Upper lobe of left lung (tissue), 6 donors: Measurements from ENCODE around the gene LARP6. TPM values are rescaled to one million over a fixed set of nuclear protein-coding genes. Genes with fewer than 3 reads are reported as not detected.

Source experiments
- ATAC-seq, 2 donors: fragments of 200-7000 bp; cut with Tn5 transposase; one replicate each; pipeline ENCODE4 v1.9.1; 2022; ENCODE audit warnings: mild to moderate bottlenecking in 2 of 2, moderate library complexity in 2 of 2; ENCODE audit not compliant: low FRiP score in 2 of 2
- DNase-seq, 2 donors: peaks; one replicate each; pipeline ENCODE4 v3.0.0-alpha.2; 2019 to 2020
- H3K27ac ChIP-seq, 4 donors: fragments of 200-600 bp; sonication (generic); one replicate each; pipeline ENCODE4 v1.5.1; 2016 to 2019
- H3K27me3 ChIP-seq, 4 donors: fragments of 200-600 bp; sonication (generic); one replicate each; pipeline ENCODE4 v1.5.1; 2017 to 2019
- H3K36me3 ChIP-seq, 4 donors: fragments of 200-600 bp; sonication (generic); one replicate each; pipeline ENCODE4 v1.5.1; 2016 to 2019
- H3K4me1 ChIP-seq, 4 donors: fragments of 200-600 bp; sonication (generic); one replicate each; pipeline ENCODE4 v1.5.1; 2018 to 2019
- H3K4me3 ChIP-seq, 4 donors: fragments of 200-600 bp; sonication (generic); one replicate each; pipeline ENCODE4 v1.5.1; 2017 to 2019; ENCODE audit warnings: mild to moderate bottlenecking in 2 of 4, moderate library complexity in 1 of 4
- H3K9me3 ChIP-seq, 4 donors: fragments of 200-600 bp; sonication (generic); one replicate each; pipeline ENCODE4 v1.5.1; 2018 to 2019
- EP300 ChIP-seq, 4 donors: sonication (generic); formaldehyde crosslinking; IDR thresholded peaks; one replicate each; pipeline ENCODE4 v1.5.1; 2017; ENCODE audit warnings: antibody characterized with exemption in 4 of 4, control low read depth in 2 of 4
- POLR2A ChIP-seq, 4 donors: fragments of 450-650 bp; IDR thresholded peaks; one replicate each; pipeline ENCODE4 v1.5.1; 2016 to 2017; ENCODE audit warnings: antibody characterized with exemption in 4 of 4, mild to moderate bottlenecking in 2 of 4
- POLR2AphosphoS5 ChIP-seq, 2 donors: sonication (generic); formaldehyde crosslinking; IDR thresholded peaks; one replicate each; pipeline ENCODE4 v1.5.1; 2017; ENCODE audit warnings: antibody characterized with exemption in 2 of 2
- WGBS, 2 donors: methylation state at CpG; one replicate each; pipeline ENCODE4 v1.1.5; 2017 to 2018; 5-methylcytosine and 5-hydroxymethylcytosine counted together
- total RNA-seq, 6 donors: library from RNA; depleted of rRNA in 4 of 6; stranded (reverse); fragments of >200 nt in 4 of 6; gene quantifications; one replicate each; pipeline versions ENCODE4 v1.1.0 to v1.2.1, GENCODE V29; 2016 to 2021
- TF ChIP-seq, protein P1 (sequence below), 6 experiments: fragments of 450-650 bp in 4 of 6; fragments of 200-600 bp in 2 of 6; sonication (generic) in 2 of 6; IDR thresholded peaks; one replicate each; pipeline ENCODE4 v1.5.1; 2016 to 2019; ENCODE audit warnings: antibody characterized with exemption in 6 of 6
- donor health status: DM: no; HTN: no; CAD: no; lungs with moderate emphysema.
- donor health status: DM: no; HTN: yes; CAD: no; lungs with severe emphysema.

The LARP6 gene
- total RNA-seq, 6 donors from 2014 or later: 1.0 to 12.0 (median 5.2) TPM

DNA sequence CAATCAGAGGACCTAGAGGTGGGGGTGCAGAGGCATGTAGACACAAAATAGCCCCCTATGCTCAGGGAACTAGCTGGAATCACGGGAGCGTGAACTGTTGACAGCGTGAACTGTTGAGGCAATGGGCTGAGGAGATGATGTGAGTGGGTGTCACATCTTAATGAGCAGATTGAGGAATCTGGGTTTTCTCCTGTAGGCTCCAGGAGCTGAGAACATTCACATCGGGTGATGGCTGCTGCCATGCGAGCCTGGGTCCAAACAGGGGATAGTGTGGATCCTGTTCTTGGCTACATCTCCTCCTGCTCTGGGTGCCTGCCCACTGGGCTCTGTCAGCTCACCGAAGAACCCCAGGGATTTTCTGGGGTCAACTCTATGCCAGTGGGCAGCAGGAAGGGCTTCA is 2.1 kb downstream of the LARP6 start:
- no peak for ATAC-seq
- Histone ChIP-seq H3K4me3 (no peak overlapping the region), H3K36me3 (no peaks in the 10 kb centered on the region), H3K27me3 (peaks cover 0 to 13% (median 10%) of the 10 kb centered on the region in 4 donors), H3K4me1 (peaks cover 6 to 21% (median 16%) of the 10 kb centered on the region in 4 donors), H3K27ac (no peak overlapping the region), H3K9me3 (no peaks in the 10 kb centered on the region)
- DNase-seq: no peak
- TF ChIP-seq POLR2A (IDR thresholded peaks at IDR 0.05) (no peak), EP300 (IDR thresholded peaks at IDR 0.05) (no peak), POLR2AphosphoS5 (IDR thresholded peaks at IDR 0.05) (no peak)
- TF ChIP-seq, protein P1, sequence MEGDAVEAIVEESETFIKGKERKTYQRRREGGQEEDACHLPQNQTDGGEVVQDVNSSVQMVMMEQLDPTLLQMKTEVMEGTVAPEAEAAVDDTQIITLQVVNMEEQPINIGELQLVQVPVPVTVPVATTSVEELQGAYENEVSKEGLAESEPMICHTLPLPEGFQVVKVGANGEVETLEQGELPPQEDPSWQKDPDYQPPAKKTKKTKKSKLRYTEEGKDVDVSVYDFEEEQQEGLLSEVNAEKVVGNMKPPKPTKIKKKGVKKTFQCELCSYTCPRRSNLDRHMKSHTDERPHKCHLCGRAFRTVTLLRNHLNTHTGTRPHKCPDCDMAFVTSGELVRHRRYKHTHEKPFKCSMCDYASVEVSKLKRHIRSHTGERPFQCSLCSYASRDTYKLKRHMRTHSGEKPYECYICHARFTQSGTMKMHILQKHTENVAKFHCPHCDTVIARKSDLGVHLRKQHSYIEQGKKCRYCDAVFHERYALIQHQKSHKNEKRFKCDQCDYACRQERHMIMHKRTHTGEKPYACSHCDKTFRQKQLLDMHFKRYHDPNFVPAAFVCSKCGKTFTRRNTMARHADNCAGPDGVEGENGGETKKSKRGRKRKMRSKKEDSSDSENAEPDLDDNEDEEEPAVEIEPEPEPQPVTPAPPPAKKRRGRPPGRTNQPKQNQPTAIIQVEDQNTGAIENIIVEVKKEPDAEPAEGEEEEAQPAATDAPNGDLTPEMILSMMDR (IDR thresholded peaks at IDR 0.05): no peak
- WGBS, 2 donors: 97 to 99% methylated on average over 6 of the region's 6 CpGs

DNA sequence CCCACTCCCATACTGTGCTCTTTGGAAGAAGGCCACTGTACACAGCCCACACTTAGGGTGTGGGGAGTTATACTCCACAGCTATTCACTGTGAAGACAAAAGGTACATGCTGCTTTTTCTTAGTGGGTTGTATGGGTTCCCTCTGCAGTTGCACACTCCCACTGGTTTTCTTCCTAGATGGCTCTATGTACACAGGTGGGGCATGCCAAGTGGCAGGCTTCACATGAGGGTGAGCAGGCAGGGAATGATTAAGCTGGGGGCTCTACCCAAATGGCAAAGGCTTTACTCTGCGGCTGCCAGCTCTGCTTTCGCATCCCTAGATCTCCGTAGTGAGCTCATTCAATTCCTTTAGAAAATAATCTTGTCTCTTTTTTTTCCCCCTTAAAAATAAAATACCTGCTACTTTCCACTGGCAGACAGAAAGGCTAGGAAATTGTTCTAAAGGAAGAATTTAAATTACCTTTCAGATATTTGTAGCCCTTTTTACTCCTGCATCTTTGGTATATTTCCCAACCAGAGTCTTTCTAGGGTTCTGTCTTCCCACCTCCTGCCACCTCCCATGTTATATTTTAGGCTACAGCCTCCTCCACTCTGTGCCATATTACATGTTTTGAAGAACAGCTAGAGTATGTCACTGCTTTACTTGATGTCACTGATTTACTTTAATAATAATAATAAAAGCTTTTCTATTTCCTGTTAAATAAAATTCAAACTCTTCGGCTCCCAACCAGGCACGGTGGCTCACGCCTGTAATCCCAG is 8.2 kb downstream of the LARP6 start:
- Histone ChIP-seq H3K9me3 (no peaks in the 10 kb centered on the region), H3K4me1 (no peaks in the 10 kb centered on the region), H3K4me3 (no peak overlapping the region), H3K36me3 (no peaks in the 10 kb centered on the region), H3K27ac (no peak overlapping the region), H3K27me3 (peaks cover 0 to 3% (median 0%) of the 10 kb centered on the region in 4 donors)
- WGBS, 2 donors: 90 to 96% methylated on average over 6 of the region's 6 CpGs
- no peak for TF ChIP-seq POLR2AphosphoS5 (IDR thresholded peaks at IDR 0.05)
- no peak for TF ChIP-seq EP300 (IDR thresholded peaks at IDR 0.05)
- no peak for TF ChIP-seq POLR2A (IDR thresholded peaks at IDR 0.05)
- TF ChIP-seq, protein P1 (IDR thresholded peaks at IDR 0.05): no peak
- DNase-seq: no peak
- ATAC-seq: no peak

DNA sequence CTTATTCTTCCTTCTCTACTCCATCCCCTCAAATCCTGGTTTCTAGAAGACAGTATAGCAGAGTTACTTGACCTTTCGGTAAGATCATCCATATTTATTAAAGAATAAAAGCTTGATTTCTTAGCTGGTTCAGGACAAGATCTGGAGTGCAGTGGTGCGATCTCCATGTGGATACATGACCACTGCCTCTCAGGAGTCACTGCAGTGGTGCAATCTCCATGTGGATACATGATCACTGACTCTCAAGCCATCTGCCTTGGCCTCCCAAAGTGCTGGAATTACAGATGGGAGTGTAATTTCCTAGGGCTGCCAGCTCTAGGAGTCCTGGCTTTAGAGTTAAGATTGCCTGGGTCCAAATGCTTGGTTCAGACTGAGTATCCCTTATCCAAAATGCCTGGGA is 16.5 kb downstream of the LARP6 start:
- Histone ChIP-seq H3K36me3 (peaks cover 0 to 26% (median 3%) of the 10 kb centered on the region in 4 donors), H3K4me1 (no peaks in the 10 kb centered on the region), H3K27me3 (no peaks in the 10 kb centered on the region), H3K27ac (no peak overlapping the region), H3K9me3 (no peaks in the 10 kb centered on the region), H3K4me3 (no peak overlapping the region)
- DNase-seq: no peak
- 100% methylated on average over 2 of the region's 2 CpGs for WGBS, 2 donors
- TF ChIP-seq POLR2A (IDR thresholded peaks at IDR 0.05): no peak
- TF ChIP-seq EP300 (IDR thresholded peaks at IDR 0.05): no peak
- TF ChIP-seq, protein P1 (IDR thresholded peaks at IDR 0.05): no peak
- TF ChIP-seq POLR2AphosphoS5 (IDR thresholded peaks at IDR 0.05): no peak
- no peak for ATAC-seq

DNA sequence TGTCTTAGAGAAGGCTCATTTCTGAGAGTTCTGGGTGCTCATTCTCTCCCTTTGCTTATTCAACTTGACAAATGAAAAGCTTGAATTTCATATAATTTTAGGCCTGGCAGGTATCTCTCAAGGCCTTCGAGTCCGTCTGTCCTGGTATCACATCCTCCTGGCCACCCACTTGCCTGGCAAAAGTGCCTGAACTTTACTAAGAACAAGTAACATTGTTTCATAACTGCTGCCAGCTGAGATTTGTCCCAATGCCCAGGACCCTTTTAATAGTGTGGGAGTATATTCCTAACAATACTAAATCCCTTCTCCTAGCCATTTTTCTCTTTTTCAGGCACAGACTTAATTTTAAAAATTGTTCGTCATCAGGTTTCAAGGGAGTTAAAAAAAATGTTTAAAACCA is 18.1 kb downstream of the LARP6 start:
- ATAC-seq: peak in 1 of 2 donors; percentile 42
- Histone ChIP-seq H3K27ac (no peak overlapping the region), H3K27me3 (no peaks in the 10 kb centered on the region), H3K4me3 (no peak overlapping the region), H3K36me3 (peaks cover 0 to 42% (median 4%) of the 10 kb centered on the region in 4 donors), H3K4me1 (no peaks in the 10 kb centered on the region), H3K9me3 (no peaks in the 10 kb centered on the region)
- DNase-seq: no peak
- WGBS, 2 donors: 82 to 85% methylated on average over 3 of the region's 3 CpGs
- TF ChIP-seq POLR2A (IDR thresholded peaks at IDR 0.05) (no peak), EP300 (IDR thresholded peaks at IDR 0.05) (no peak)

DNA sequence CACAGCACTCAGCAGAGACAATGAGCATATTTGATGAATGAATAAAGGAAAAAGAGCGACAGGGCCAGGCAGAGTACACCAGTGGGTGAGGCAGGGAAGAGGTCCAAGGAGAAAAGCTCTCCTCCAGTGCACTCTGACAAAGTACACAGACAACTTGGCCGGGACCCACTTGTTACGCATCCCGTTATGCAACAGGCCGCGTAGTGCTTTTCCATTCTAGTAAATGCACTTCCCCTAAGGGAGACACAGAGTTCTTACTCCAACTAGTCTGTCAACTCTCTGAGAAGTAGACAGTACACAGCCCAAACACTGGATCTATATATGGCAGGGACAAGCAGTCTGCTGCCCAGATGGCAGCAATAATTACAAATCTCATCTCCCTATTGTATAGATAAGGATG is 18.5 kb downstream of the LARP6 start:
- Histone ChIP-seq H3K27me3 (no peaks in the 10 kb centered on the region), H3K4me1 (no peaks in the 10 kb centered on the region), H3K27ac (no peak overlapping the region), H3K36me3 (peaks cover 0 to 44% (median 4%) of the 10 kb centered on the region in 4 donors), H3K4me3 (no peak overlapping the region), H3K9me3 (no peaks in the 10 kb centered on the region)
- ATAC-seq: peak; percentile 7 to 91
- DNase-seq: no peak
- 82 to 85% methylated on average over 6 of the region's 6 CpGs for WGBS, 2 donors
- TF ChIP-seq EP300 (IDR thresholded peaks at IDR 0.05) (no peak), POLR2AphosphoS5 (IDR thresholded peaks at IDR 0.05) (no peak), POLR2A (IDR thresholded peaks at IDR 0.05) (no peak)
- TF ChIP-seq, protein P1 (IDR thresholded peaks at IDR 0.05): no peak
